Measurements from ENCODE around the gene PNMA8A.
"Not testable (repeated sequence)": the region's sequence is repeated elsewhere in the genome, so short reads cannot be mapped to it uniquely, and the experiment has no call there.

DNA sequence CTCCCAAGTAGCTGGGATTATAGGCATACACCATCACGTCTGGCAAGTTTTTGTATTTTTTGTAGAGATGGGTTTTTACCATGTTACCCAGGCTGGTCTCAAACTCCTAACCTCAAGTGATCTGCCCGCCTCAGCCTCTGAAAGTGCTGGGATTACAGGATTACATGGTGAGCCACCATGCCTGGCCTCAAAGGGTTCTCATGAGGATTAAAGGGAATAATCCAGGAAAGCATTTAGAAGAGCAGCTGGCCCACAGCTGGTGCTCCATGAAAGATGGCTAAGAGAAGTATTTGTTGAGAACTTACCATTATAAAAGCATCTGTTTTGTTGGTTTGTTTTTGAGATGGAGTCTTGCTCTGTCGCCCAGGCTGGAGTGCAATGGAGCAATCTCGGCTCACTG is 25.5 kb upstream of the PNMA8A start:
- TF ChIP-seq POLR2A, POLR2AphosphoS5, TAF1, SPI1 (IDR thresholded peaks at IDR 0.05; ENCODE audit: low read depth, low read length): not testable (repeated sequence)

Measured in GM12891 (cell line).